Measurements from ENCODE around the gene CUX1.

- TF ChIP-seq CTCF (IDR thresholded peaks at IDR 0.05): no peak
- TF ChIP-seq POLR2A (IDR thresholded peaks at IDR 0.05): no peak
Measured at GRCh38 chr7:102129636-102130370, 312.4 kb downstream of the CUX1 start.

Data from breast epithelium (tissue), 3 donors.